A172 (cell line): ENCODE results near the gene RAB3IL1. TPM values are rescaled to one million over a fixed set of nuclear protein-coding genes. Genes with fewer than 3 reads are reported as not detected.

Experiments used
- DNase-seq: peaks from one replicate; pipeline ENCODE4 v3.0.0-alpha.2; 2015; ENCODE audit warnings: low spot score
- total RNA-seq: library from RNA; depleted of rRNA; stranded (reverse); fragments of >200 nt; shearing (Covaris generic); gene quantifications from 2 replicates; pipeline ENCODE4 v1.2.3, GENCODE V29; 2014

The RAB3IL1 gene
- total RNA-seq, 1 experiment from 2014 or later, result 2.4 TPM

DNA sequence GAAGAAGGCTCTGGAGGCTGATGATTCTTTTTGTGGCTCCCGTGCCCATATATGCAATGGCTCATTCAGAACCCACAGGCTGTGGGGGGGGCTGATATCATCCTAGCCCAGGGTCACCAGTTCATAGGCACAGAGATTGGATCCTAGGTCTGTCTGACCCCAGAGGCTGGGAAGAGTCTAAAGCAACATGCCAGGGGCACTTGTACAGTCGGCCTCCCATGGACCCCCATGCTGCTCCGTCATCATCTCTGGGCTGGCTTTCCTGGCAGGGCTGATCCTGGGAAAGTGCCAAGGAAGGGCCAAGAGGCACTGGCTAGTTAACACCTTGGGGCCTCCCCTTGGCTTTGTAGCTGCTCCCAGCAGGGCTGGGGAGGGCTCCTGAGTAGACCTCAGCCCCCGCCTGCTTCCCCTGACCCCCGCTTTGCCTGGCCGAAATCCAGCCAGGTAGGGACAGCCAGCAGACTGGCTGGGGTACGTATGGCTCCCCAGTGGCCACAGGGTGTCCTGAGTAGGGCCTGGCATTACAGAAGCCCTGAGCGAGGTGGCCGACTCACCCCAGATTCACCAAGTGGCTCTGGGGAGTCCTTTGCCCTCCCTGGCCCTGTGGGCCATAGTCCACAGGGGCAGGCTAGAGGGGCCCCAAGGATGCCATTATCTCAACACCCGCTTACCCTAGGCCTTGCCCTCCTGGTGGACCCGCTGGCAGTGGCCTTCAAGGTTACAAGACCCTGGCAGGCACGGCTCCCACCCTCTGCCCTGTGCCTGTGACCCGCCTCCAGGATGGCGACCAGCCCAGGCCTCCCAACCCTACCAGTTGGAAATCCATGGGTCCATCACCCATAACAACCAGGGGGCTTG, 48.6 kb downstream of the RAB3IL1 start:
- DNase-seq, result no peak

DNA sequence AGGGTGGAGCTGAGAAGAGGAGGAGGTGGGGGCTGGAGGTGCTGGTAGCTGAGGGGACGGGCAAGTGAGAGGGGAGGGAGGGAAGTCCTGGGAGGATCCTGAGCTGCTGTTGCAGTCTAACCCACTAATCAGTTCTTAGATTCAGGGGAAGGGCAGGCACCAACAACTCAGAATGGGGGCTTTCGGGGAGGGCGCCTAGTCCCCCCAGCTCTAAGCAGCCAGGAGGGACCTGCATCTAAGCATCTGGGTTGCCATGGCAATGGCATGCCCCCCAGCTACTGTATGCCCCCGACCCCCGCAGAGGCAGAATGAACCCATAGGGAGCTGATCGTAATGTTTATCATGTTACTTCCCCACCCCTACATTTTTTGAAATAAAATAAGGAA, 50.4 kb downstream of the RAB3IL1 start:
- no peak for DNase-seq

DNA sequence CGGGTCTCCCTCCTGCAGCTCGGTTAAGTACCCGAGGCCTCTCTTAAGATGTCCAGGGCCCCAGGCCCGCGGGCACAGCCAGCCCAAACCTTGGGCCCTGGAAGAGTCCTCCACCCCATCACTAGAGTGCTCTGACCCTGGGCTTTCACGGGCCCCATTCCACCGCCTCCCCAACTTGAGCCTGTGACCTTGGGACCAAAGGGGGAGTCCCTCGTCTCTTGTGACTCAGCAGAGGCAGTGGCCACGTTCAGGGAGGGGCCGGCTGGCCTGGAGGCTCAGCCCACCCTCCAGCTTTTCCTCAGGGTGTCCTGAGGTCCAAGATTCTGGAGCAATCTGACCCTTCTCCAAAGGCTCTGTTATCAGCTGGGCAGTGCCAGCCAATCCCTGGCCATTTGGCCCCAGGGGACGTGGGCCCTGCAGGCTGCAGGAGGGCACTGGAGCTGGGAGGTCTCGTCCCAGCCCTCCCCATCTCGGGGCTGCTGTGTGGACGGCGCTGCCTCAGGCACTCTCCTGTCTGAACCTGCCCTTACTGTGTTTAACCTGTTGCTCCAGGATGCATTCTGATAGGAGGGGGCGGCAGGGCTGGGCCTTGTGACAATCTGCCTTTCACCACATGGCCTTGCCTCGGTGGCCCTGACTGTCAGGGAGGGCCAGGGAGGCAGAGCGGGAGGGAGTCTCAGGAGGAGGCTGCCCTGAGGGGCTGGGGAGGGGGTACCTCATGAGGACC, 51.0 kb downstream of the RAB3IL1 start:
- no peak for DNase-seq

DNA sequence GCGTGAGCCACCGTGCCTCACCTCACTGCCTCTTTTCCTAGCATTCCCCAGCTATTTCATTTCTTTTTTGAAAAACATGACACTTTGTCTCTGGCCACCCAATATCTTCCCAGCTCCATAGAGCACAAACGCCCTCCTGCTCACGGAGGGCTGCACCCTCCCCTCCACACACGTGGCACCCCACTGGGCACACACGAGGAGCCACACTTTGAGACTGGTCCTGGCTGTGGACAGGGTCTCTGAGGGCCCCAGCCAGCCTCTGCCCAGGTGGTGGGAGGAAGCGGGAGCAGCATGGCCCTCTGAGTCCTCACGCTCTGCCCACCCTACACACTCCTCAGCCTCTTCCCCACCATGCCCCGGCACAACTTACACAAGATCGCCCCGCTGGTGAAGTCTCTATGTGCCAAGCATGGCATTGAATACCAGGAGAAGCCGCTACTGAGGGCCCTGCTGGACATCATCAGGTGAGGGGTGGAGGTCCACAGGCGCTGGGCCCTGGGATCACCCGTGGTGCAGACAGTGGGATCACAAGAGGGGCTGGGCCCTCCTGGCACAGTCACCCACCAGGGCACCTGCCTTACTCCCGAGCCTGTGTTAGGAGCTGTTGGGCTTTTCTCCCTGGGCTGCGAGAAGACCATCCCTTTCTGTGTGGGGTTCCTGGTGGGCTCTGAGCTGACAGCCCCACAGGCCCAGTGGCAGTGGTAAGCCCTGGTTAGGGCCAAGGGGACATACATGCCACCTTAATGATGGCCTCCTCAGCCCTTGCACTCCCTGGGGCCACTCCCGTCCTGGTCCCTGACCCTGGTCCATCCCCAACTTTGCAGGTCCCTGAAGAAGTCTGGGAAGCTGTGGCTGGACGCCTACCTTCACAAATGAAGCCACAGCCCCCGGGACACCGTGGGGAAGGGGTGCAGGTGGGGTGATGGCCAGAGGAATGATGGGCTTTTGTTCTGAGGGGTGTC, 52.3 kb downstream of the RAB3IL1 start:
- DNase-seq, result no peak

DNA sequence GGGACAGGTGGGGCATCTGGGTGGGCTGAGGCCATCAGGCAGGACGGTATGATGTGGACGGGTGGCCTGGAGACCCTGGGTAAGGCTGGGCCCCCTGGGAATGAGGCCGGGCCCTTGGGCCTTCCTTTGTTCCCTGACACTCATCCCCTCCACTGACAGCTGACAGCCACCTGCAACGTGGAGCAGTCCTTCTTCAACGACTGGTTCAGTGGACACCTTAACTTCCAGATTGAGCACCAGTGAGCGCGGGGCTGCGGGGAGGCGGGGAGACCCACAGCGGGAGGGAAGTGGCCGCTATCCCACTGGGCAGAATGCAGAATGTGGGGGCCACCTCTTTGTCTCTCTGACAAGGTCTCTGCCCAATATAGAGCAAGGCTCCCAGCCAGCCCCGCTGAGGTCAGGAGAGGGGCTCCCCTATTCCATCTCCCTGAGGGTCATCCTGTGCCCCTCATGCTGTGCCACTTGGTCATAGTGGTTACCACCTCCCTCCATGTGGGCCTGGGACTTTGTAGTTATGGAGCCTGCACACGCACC, 53.8 kb downstream of the RAB3IL1 start:
- no peak for DNase-seq

DNA sequence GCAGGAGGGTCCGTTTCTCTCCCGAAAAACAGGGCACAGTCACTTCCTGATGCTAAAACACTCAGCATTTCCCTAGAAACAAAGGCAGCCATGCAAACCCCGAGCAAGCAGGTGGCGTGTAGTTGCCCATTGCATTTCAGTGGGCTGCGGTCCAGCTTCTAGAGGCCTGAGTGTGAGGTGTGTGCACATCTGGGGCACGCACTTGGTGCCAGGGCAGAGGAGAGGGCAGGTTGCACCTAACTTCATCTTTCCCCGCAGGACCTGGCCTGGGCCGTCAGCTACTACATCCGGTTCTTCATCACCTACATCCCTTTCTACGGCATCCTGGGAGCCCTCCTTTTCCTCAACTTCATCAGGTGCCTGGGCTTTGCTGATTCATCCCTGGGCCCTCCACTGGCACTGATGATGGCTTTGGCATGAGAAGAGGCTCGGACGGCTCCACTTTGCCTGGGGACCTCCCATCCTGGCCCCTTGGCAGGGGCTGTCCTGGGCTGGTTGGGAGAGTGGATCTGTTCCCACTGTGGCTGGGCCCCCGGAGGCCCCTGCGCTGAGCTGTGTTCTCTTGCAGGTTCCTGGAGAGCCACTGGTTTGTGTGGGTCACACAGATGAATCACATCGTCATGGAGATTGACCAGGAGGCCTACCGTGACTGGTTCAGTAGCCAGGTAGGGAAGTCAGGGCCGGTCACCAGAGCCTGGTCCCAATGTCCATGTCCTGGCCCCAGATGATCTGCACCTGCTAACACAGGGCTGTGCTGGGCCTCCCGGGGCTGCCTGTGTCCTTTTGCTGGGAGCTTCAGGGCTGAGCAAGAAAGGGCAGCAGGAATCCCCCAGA, 54.4 kb downstream of the RAB3IL1 start:
- peak; percentile 16 for DNase-seq

DNA sequence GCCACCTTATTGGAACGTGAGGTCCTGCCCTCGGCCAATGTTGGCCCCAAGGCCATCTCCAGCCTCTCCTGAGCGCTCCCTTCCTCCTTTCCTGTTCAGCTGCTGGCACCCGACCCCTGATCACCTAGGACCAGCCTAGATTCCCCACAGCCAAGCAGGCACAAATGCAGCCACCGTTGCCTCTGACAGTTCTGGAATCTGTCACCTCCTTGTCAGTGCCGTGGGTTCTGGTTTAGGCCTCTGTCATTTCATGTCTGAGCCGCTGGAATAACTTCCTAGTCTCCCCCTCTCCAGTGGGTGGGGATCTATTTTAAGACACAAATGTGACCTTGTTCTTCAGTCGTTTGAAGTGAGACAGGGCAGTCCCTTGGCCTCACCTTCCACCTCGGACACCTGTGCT, 55.7 kb downstream of the RAB3IL1 start:
- DNase-seq, result no peak

DNA sequence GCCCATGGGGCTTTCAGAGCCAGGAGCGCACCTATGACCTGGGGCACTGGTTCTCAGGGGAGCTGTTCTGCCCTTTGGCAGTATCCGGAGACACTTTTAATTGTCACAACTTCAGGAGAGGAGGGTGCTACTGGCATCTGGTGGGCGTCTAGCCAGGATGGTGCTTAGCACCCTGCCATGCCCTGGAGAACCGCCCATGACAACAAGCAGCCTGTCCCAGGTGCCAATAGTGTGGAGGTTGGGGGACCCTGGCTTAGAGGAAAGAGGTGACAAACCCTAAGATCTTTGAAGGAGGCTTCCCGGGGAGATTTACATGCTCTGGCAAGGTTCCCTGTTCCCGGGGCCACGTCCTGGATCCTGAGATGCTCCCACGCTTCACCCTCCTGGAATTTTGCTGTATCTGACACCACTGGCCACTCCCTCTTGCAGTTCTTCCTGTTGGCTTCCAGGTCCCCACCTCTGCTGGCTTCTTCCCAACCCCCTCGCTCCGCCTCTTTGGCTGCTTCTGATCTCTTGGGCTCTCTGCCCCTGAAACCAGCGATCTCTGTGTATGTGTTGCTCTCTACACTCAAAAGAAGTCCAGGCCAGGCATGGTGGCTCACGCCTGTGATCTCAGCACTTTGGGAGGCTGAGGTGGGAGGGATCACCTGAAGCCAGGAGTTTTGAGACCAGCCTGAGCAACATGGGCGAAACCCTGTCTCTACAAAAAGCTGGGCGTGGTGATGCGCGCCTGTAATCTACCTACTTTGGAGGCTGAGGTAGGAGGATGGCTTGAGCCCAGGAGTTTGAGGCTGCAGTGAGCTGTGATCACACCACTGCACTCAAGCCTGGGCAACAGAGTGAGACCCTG, 57.1 kb downstream of the RAB3IL1 start:
- peak; percentile 71 for DNase-seq

DNA sequence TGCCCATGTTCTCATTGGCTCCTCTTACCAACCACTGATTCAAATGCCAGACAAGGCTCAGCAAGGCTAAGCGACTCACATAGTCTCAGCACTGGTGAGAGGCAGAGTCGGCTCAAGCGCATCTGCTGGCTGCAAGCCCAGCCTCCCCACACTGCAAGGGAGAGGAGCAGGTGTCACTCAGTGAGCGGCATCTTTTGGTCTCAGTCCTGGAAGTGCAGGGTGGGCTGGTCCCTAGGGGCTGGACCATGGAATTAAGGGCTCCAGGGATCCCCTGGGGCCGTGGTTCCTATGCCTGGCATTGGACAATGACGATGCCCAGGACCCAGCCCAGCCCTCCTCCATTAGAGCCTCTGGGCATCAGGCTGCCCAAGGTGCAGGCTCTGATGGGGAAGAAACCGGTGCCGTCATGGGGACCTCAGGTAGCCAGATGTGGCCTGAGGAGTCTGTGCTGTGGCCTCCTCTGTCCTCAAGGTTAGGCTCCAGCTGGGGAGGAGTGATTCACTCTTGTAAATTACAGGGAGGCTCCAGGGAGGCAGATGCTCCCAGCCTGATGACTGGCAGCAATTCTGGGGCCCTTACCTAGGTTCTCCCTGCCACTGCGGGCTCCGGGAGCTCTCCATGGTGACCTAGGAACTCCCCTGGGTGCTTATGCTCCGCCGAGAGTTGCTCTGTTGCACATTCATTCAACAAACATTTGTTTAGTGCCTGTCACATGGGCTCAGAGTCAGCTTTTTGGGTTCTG, 61.3 kb downstream of the RAB3IL1 start:
- no peak for DNase-seq

DNA sequence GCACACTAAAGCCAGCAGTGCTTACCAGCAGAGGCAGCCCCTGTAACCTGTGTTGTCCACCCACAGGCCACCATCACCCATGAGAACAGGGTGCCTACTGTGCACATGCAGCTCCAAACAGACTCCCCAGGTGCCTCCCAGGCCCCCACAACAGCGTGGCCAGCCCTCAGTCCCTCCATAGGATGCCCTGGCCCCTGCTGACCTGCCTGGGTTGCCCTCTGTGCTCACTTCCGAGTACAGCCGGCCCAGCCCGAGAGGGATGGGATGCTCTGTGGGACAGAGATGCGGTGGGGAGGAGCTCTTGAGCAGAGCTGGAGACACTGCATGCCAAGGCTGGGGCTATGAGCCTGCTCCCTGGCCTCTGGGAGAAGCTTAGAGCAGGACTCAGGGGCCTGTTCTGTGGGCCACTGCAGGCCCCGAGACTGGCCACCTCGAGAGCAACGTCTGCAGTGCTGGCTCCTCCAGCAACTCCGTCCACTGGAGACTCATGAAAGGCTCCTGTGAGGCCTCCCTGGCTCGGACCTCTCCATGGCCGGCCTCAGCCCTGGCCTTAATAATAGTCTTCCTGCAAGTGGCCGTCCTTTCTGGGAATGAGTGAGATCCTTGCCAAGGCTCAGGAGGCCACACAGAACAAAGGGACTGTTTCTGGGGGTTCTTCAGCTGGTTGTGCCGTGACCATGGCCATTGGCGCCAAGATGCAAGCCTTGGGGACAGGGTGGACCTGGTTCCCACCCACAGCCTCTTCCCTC, 62.2 kb downstream of the RAB3IL1 start:
- DNase-seq, result no peak

DNA sequence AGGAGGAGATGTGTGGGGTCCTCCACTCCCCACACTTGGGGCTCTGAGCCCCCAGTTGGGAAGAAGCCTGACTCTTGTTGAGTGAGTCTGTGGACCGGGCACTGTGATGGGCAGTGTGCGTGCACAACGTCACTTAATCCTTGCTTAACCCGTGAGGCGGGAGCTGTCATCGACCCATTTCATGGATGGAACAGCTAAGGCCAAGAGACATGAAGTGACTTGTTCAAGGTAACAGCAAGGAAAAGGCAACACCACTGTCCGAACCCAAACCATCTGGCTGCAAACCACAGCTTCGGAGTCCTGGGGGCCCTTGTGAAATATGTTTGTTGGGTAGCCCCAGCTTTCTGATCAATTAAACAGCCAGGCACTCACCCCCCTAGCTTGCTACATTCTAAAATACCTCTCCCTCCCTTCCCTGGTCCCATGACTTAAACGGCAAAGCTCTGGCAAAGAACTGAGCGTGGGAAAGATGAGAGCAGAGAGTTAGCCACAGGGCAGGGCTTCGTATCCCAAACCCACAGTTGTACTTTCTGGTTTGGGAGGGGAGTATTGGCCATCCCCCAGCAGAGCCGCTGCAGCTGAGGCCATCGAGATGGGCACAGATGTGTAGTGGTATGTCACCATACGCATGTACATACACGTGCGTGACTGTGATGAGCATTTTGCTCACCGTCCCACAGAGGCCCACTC, 63.0 kb downstream of the RAB3IL1 start:
- DNase-seq, result no peak

DNA sequence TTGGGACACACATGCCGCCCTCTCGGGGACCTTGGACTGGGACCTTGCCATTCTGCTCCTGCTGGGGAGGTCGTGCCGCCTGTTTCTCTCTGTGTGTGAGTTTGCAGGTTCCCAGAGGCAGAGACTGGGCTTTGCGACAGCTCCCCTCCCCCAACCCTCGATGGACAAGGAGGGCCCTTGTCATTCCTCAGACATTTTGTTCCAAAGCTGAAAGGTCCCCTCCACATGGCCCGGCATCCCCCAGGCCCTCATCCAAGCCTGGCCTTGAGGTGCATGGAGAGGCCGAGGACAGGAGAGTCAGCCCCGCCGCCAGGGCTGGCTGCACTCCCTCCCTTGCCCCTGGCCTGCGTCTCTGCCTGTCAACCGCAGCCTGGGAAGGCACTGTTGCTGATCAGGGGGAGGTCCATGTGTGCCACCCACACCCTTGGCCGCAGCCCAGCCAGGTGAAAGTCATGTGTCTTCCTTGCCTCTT, 63.6 kb downstream of the RAB3IL1 start:
- no peak for DNase-seq

DNA sequence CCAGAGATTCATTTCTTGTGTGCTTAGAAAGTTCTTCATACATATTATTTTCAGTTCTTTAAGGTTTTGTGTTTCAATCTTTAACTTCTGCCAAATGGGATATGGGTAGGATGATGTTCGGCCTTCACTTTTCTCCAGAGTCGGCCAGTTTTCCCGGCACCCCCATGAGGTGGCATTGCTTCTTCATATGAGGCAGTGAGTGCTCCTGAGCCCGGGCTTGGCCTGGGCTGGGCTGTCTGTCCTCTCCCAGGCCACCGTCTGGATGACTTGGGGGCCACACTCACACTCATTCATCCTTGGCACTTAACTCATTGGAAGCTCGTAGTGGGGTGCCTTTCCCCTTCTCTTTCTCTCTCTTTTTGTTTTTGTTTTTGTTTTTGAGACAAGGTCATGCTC, 65.5 kb downstream of the RAB3IL1 start:
- DNase-seq, result no peak

DNA sequence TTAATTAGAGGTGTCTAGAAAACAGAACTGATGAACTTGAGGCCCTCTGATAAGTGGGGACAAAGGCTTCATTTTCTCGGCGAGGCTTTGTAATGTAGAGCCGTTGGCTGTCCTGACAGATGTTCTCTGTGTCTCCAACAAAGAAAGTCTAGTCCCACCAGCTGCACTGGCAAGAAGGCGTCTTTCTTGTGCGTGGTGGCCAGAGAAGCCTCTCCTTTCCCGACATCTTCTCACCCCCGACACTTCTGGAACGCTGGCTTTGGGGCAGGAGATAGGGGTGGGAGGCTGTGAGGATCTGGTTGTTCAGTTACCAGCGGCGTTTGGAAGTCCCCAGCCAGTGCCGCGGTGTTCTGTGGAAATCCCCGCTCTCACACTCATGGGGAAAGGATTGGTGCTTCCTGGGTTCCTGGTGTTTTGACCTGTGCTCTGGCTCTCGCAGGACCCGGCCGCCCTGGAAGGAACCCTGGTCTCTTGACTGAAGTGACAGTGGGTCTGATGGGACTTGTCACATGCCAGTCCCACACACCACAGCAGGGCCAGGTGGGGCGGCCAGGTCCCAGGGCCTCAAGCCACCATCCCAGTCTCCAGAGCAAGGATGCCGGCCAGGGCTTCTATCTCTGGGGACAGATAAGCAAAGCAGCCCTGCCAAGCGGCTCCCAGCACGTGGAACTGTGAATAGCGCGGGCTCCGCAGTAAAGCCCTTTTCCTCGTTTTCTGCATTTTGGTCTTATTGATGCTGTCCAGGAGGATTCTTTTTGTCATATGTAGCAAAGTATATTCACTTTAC, 66.1 kb downstream of the RAB3IL1 start:
- DNase-seq, result no peak

DNA sequence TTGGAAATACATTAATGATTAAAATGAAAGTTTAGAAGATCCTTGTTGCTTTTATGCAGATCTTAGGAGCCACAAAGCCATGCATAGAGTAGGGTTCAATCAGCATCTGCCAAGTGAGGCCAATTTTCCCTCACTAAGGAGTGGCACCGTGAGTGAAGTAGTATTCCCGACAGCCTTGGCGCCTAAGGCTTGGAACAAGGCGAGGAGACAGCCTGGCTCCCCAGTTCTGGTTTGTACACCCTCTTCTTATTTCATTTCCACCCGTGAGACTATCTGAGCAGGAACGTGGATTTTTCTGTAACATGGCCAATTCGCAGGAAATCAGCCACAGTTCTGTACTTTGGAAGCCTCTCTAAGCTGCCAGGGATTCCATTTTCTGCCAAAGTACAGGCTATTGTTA, 66.7 kb downstream of the RAB3IL1 start:
- DNase-seq, result no peak

DNA sequence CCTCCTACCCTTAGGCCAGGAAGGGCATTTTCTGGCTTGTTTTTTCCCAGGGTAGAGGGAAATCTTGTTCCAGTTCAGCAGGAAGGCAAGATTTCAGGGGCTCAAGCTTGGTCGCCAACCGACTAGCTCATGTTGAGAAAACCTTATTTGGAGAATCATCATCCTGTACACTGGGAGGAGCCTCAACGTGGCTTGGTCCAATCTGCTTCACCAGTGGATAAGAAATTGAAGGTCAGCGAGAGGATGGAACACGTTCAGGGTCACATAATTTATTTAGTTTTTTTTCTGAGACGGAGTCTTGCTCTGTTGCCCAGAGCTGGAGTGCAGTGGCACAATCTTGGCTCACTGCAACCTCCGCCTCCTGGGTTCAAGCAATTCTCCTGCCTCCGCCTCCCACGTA, 68.7 kb downstream of the RAB3IL1 start:
- DNase-seq, result no peak
